Myometrial cell (primary cell): ENCODE measurements around the gene GOLGA6L2. TPM values are rescaled to one million over a fixed set of nuclear protein-coding genes. Genes with fewer than 3 reads are reported as not detected.

Source experiments
- total RNA-seq: library from RNA; depleted of rRNA; stranded (reverse); fragments of >200 nt; gene quantifications from 2 replicates; pipeline ENCODE4 v1.2.3, GENCODE V29; 2015

Gene GOLGA6L2
- total RNA-seq = not detected in 2 replicates

DNA sequence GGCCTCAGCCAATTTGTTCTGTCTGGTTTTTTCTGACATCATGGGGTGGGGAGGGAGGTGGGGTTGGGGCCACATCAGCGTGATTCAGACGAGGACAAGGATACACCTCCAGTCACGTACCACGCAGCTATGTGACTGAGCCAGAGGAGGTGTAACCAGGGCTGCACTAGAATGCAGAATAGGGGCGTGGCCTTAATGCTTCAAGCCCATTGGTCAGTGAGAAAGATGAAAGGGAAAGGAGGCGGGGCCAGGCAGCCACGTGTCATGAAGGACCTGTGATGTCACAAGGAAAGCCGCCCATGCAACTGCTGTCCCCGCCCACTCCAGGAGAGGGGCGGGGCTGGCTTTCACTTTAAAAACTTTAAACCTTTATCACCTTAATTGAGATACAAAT is at the start of gene GOLGA6L2:
GOLGA6L2 (minus strand) TSS at position 137 of the 394 bp plus-strand sequence; CDS start at position 75, 62 bp downstream.

Other genes with a start within 250 kb of the GOLGA6L2 start
- not detected in 2 replicates for gene GOLGA6L26, start 113.0 kb downstream of the GOLGA6L2 start, total RNA-seq
- not detected in 2 replicates for gene GOLGA8S, start 92.5 kb downstream of the GOLGA6L2 start, total RNA-seq
- not detected in 2 replicates for gene MKRN3, start 118.4 kb upstream of the GOLGA6L2 start, total RNA-seq
- not detected in 2 replicates for gene MAGEL2, start 200.6 kb upstream of the GOLGA6L2 start, total RNA-seq
- gene NDN, start 240.1 kb upstream of the GOLGA6L2 start, total RNA-seq = 26.2 and 34.0 TPM in 2 replicates